HepG2 (cell line): Measurements from ENCODE around the gene CCDC57. TPM values are rescaled to one million over a fixed set of nuclear protein-coding genes. Genes with fewer than 3 reads are reported as not detected.

Experiments used
- ARHGAP35 ChIP-seq: sonication (generic); formaldehyde crosslinking; IDR thresholded peaks from 2 replicates; pipeline ENCODE4 v1.9.0; 2022; ENCODE audit warnings: mild to moderate bottlenecking, inconsistent platforms, moderate library complexity, missing genetic modification reagents, borderline replicate concordance
- ATF4 ChIP-seq, 2 experiments: fragments of 450-650 bp in 1 of 2; sonication (generic) in 1 of 2; formaldehyde crosslinking; IDR thresholded peaks; 2 replicates each; pipeline versions ENCODE4 v1.5.0 to v1.8.0; 2020 to 2022; ENCODE audit warnings: mild to moderate bottlenecking in 1 of 2, missing genetic modification reagents in 1 of 2
- CENPX ChIP-seq: sonication (generic); formaldehyde crosslinking; IDR thresholded peaks from 2 replicates; pipeline ENCODE4 v1.9.0; 2021; ENCODE audit warnings: mild to moderate bottlenecking, missing genetic modification reagents, moderate library complexity
- DPF2 ChIP-seq: sonication (generic); formaldehyde crosslinking; IDR thresholded peaks from 2 replicates; pipeline ENCODE4 v1.4.0; 2020; ENCODE audit warnings: mild to moderate bottlenecking, low read depth, missing genetic modification reagents, borderline replicate concordance
- IRX3 ChIP-seq: sonication (generic); formaldehyde crosslinking; IDR thresholded peaks from 2 replicates; pipeline ENCODE4 v1.8.1; 2023; ENCODE audit warnings: mild to moderate bottlenecking, low read depth, missing genetic modification reagents, borderline replicate concordance
- KAT2B ChIP-seq: fragments of 150-350 bp; IDR thresholded peaks from 2 replicates; pipeline ENCODE4 v1.6.1; 2014; ENCODE audit warnings: low read depth, low read length, borderline replicate concordance
- MAFG ChIP-seq: sonication (generic); formaldehyde crosslinking; IDR thresholded peaks from 2 replicates; pipeline ENCODE4 v1.5.1; 2020; ENCODE audit warnings: mild to moderate bottlenecking, missing genetic modification reagents
- MTERF4 ChIP-seq: sonication (generic); formaldehyde crosslinking; IDR thresholded peaks from 2 replicates; pipeline ENCODE4 v1.8.0; 2023; ENCODE audit warnings: mild to moderate bottlenecking, missing genetic modification reagents
- NR2F6 ChIP-seq, 2 experiments: IDR thresholded peaks; 2 replicates each; pipeline ENCODE4 v1.6.1; 2016; ENCODE audit warnings: antibody characterized with exemption in 1 of 2, mild to moderate bottlenecking in 1 of 2
- PCBP2 ChIP-seq: fragments of 200-400 bp; formaldehyde crosslinking; optimal IDR thresholded peaks from 2 replicates; pipeline ENCODE3; 2018; ENCODE audit warnings: low read length, low read depth; ENCODE audit not compliant: poor library complexity, severe bottlenecking
- PHF20 ChIP-seq: sonication (generic); formaldehyde crosslinking; IDR thresholded peaks from 2 replicates; pipeline ENCODE4 v1.5.0; 2020; ENCODE audit warnings: mild to moderate bottlenecking, missing genetic modification reagents
- RAD51 ChIP-seq: fragments of 450-650 bp; IDR thresholded peaks from 2 replicates; pipeline ENCODE4 v1.6.1; 2016; ENCODE audit warnings: borderline replicate concordance
- THAP8 ChIP-seq: sonication (generic); formaldehyde crosslinking; IDR thresholded peaks from 2 replicates; pipeline ENCODE4 v1.5.1; 2020; ENCODE audit warnings: missing genetic modification reagents, mild to moderate bottlenecking, borderline replicate concordance
- THAP9 ChIP-seq: sonication (generic); formaldehyde crosslinking; IDR thresholded peaks from 2 replicates; pipeline ENCODE4; 2020; ENCODE audit warnings: missing genetic modification reagents, mild to moderate bottlenecking, borderline replicate concordance
- THYN1 ChIP-seq: sonication (generic); formaldehyde crosslinking; IDR thresholded peaks from 2 replicates; pipeline ENCODE4 v1.8.1; 2023; ENCODE audit warnings: low read depth, mild to moderate bottlenecking, moderate library complexity, missing genetic modification reagents, borderline replicate concordance
- ZNF275 ChIP-seq: sonication (generic); formaldehyde crosslinking; IDR thresholded peaks from 2 replicates; pipeline ENCODE4 v1.8.0; 2022; ENCODE audit warnings: missing genetic modification reagents, mild to moderate bottlenecking, inconsistent platforms, borderline replicate concordance
- ZNF660 ChIP-seq: sonication (generic); formaldehyde crosslinking; IDR thresholded peaks from 2 replicates; pipeline ENCODE4 v1.5.1; 2020; ENCODE audit warnings: mild to moderate bottlenecking, low read depth, missing genetic modification reagents, borderline replicate concordance
- ZNF768 ChIP-seq: sonication (generic); formaldehyde crosslinking; IDR thresholded peaks from 2 replicates; pipeline ENCODE4 v1.4.0; 2020; ENCODE audit warnings: missing genetic modification reagents
- ZNF776 ChIP-seq: sonication (generic); formaldehyde crosslinking; IDR thresholded peaks from 2 replicates; pipeline ENCODE4 v1.4.0; 2020; ENCODE audit warnings: mild to moderate bottlenecking, missing genetic modification reagents
- ZNF839 ChIP-seq: sonication (generic); formaldehyde crosslinking; IDR thresholded peaks from 2 replicates; pipeline ENCODE4 v1.4.0; 2020; ENCODE audit warnings: missing genetic modification reagents, mild to moderate bottlenecking, borderline replicate concordance
- ZNF878 ChIP-seq: sonication (generic); formaldehyde crosslinking; IDR thresholded peaks from 2 replicates; pipeline ENCODE4 v1.8.1; 2023; ENCODE audit warnings: mild to moderate bottlenecking, missing genetic modification reagents, moderate library complexity
- polyA plus RNA-seq, 8 experiments: library from polyadenylated mRNA; depleted of rRNA in 3 of 8; stranded (reverse) in 7 of 8; unstranded in 1 of 8; fragments of >200 nt; fragmentation: Illumina TruSeq in 4 of 8; extraction: Trizol in 4 of 8; gene quantifications; 2 replicates each; pipeline versions ENCODE4 v1.2.1 to v1.2.3, GENCODE V29; 2011 to 2016; ENCODE audit warnings: low read depth in 4 of 8, missing spikeins in 1 of 8, mixed read lengths in 1 of 8; ENCODE audit not compliant: insufficient read depth in 1 of 8
- total RNA-seq, 5 experiments: library from RNA; depleted of rRNA; stranded (reverse); fragments of >200 nt; fragmentation: Illumina TruSeq; extraction: Trizol; gene quantifications; 2 replicates each; pipeline ENCODE4 v1.2.3, GENCODE V29; 2016; ENCODE audit warnings: low read depth in 1 of 5

CCDC57 gene
- total and polyA plus RNA-seq, 2 of the 13 experiments (the other 11 are each of a cell fraction or from before 2014, with no cell fraction given): 59.3 to 59.9 TPM

- TF ChIP-seq MTERF4 (CRISPR knock-in tag): no peak
- TF ChIP-seq DPF2 (CRISPR knock-in tag): 0 out of 2 replicates have a peak, but pooled peaks have one; percentile 40
- no peak for TF ChIP-seq PHF20 (CRISPR knock-in tag)
- no peak for TF ChIP-seq CENPX (CRISPR knock-in tag)
- TF ChIP-seq THAP8 (CRISPR knock-in tag): no peak
- peak; percentile 59; the same call in 1 of the 2 replicates for TF ChIP-seq THAP9 (CRISPR knock-in tag)
- TF ChIP-seq ZNF275: no peak
- TF ChIP-seq ZNF768 (CRISPR knock-in tag): peak; percentile 57
- TF ChIP-seq ZNF839 (CRISPR knock-in tag): no peak
- TF ChIP-seq ZNF660 (CRISPR knock-in tag): no peak
- no peak for TF ChIP-seq ATF4 (CRISPR knock-in tag; IDR thresholded peaks at IDR 0.05)
- peak; percentile 51; the same call in 1 of the 2 replicates for TF ChIP-seq NR2F6 (IDR thresholded peaks at IDR 0.05)
- TF ChIP-seq NR2F6 (CRISPR knock-in tag; IDR thresholded peaks at IDR 0.05): peak; percentile 48; the same call in 1 of the 2 replicates
- 0 out of 2 replicates have a peak, but pooled peaks have one; percentile 47 for TF ChIP-seq IRX3 (CRISPR knock-in tag)
- no peak for TF ChIP-seq ZNF878 (CRISPR knock-in tag)
- TF ChIP-seq KAT2B: no peak
- TF ChIP-seq THYN1 (CRISPR knock-in tag): no peak
- TF ChIP-seq ZNF776 (CRISPR knock-in tag): no peak
- TF ChIP-seq MAFG (CRISPR knock-in tag): 0 out of 2 replicates have a peak, but pooled peaks have one; percentile 54
- TF ChIP-seq RAD51: no peak
- TF ChIP-seq PCBP2: no peak
- peak; percentile 55; the same call in 1 of the 2 replicates for TF ChIP-seq ARHGAP35 (CRISPR knock-in tag)
Measured at GRCh38 chr17:82056729-82057621, 155.7 kb downstream of the CCDC57 start (continued).
